GM12878 (cell line): ENCODE measurements around the gene LRR1. TPM values are rescaled to one million over a fixed set of nuclear protein-coding genes. Genes with fewer than 3 reads are reported as not detected.

ENCODE experiments used
- ATF7 ChIP-seq: fragments of 450-650 bp; IDR thresholded peaks from 2 replicates; pipeline ENCODE4 v1.6.1; 2016; ENCODE audit warnings: low read depth, mild to moderate bottlenecking
- BCL11A ChIP-seq: IDR thresholded peaks from 2 replicates; pipeline ENCODE4 v1.6.1; 2011; ENCODE audit warnings: low read depth, low read length
- CHD1 ChIP-seq: IDR thresholded peaks from 2 replicates; pipeline ENCODE4 v1.6.1; 2012; ENCODE audit warnings: low read depth, low read length, improper control_type of control experiment
- CREM ChIP-seq: IDR thresholded peaks from 2 replicates; pipeline ENCODE4 v1.6.1; 2014; ENCODE audit warnings: antibody characterized with exemption, low read depth
- EED ChIP-seq: sonication (generic); IDR thresholded peaks from 2 replicates; pipeline ENCODE4 v1.6.1; 2016; ENCODE audit warnings: antibody characterized with exemption, low read depth
- EGR1 ChIP-seq, 2 experiments: IDR thresholded peaks; 1 replicate in 1 of 2; 2 replicates in 1 of 2; pipeline ENCODE4 v1.6.1; 2011 to 2012; ENCODE audit warnings: low read depth in 2 of 2, low read length in 2 of 2, borderline replicate concordance in 1 of 2, mild to moderate bottlenecking in 1 of 2, moderate library complexity in 1 of 2
- ESRRA ChIP-seq: IDR thresholded peaks from 2 replicates; pipeline ENCODE4 v1.6.1; 2012; ENCODE audit warnings: mild to moderate bottlenecking, low read length, improper control_type of control experiment
- HDGF ChIP-seq: fragments of 450-650 bp; IDR thresholded peaks from 2 replicates; pipeline ENCODE4 v1.6.1; 2016; ENCODE audit warnings: antibody characterized with exemption
- LARP7 ChIP-seq: fragments of 450-650 bp; IDR thresholded peaks from 2 replicates; pipeline ENCODE4 v1.6.1; 2017; ENCODE audit warnings: mild to moderate bottlenecking
- MEF2B ChIP-seq: fragments of 450-650 bp; IDR thresholded peaks from 2 replicates; pipeline ENCODE4 v1.6.1; 2018; ENCODE audit warnings: mild to moderate bottlenecking, moderate library complexity; ENCODE audit not compliant: partially characterized antibody, poor library complexity, severe bottlenecking
- NBN ChIP-seq: fragments of 450-650 bp; IDR thresholded peaks from 2 replicates; pipeline ENCODE4 v1.6.1; 2016
- NFYA ChIP-seq: IDR thresholded peaks from 2 replicates; pipeline ENCODE4 v1.6.1; 2011; ENCODE audit warnings: low read depth, mild to moderate bottlenecking, low read length, improper control_type of control experiment, borderline replicate concordance
- NFYB ChIP-seq: IDR thresholded peaks from 2 replicates; pipeline ENCODE4 v1.6.1; 2011; ENCODE audit warnings: low read depth, mild to moderate bottlenecking, low read length, improper control_type of control experiment, moderate library complexity; ENCODE audit not compliant: insufficient read depth
- PAX5 ChIP-seq: IDR thresholded peaks from 2 replicates; pipeline ENCODE4 v1.6.1; 2011; ENCODE audit warnings: low read depth, low read length, borderline replicate concordance
- RAD21 ChIP-seq: IDR thresholded peaks from 2 replicates; pipeline ENCODE4 v1.6.1; 2011; ENCODE audit warnings: mild to moderate bottlenecking, low read depth, low read length, moderate library complexity; ENCODE audit not compliant: insufficient read depth
- YY1 ChIP-seq: IDR thresholded peaks from 2 replicates; pipeline ENCODE4 v1.6.1; 2011; ENCODE audit warnings: low read depth, mild to moderate bottlenecking, low read length
- ZNF24 ChIP-seq: fragments of 450-650 bp; IDR thresholded peaks from 2 replicates; pipeline ENCODE4 v1.6.1; 2017; ENCODE audit warnings: antibody characterized with exemption, mild to moderate bottlenecking
- ZNF274 ChIP-seq: IDR thresholded peaks from one replicate; pipeline ENCODE4 v1.8.0; 2011; ENCODE audit not compliant: insufficient read length, insufficient read depth
- ZNF384 ChIP-seq: IDR thresholded peaks from 2 replicates; pipeline ENCODE4 v1.6.1; 2012; ENCODE audit warnings: low read depth, mild to moderate bottlenecking, low read length, improper control_type of control experiment, borderline replicate concordance
- ZSCAN29 ChIP-seq: fragments of 450-650 bp; IDR thresholded peaks from 2 replicates; pipeline ENCODE4 v1.6.1; 2017; ENCODE audit warnings: mild to moderate bottlenecking, moderate library complexity
- ZZZ3 ChIP-seq: IDR thresholded peaks from 2 replicates; pipeline ENCODE4 v1.6.1; 2011; ENCODE audit warnings: low read depth; ENCODE audit not compliant: control insufficient read depth, insufficient read length
- polyA plus RNA-seq, 11 experiments: library from polyadenylated mRNA; depleted of rRNA in 4 of 11; unstranded in 6 of 11; stranded (reverse) in 5 of 11; fragments of >200 nt; fragmentation: Nextera tagmentation in 4 of 11; fragmentation: Illumina TruSeq in 1 of 11; extraction: Ambion mirVana in 4 of 11; extraction: Trizol in 1 of 11; gene quantifications; 1 replicate in 1 of 11; 2 replicates in 10 of 11; pipeline versions ENCODE4 v1.2.1 to v1.2.3, GENCODE V29; 2011 to 2016; ENCODE audit warnings: inconsistent platforms in 2 of 11, missing spikeins in 2 of 11, low read depth in 1 of 11
- total RNA-seq, 4 experiments: library from RNA; depleted of rRNA in 3 of 4; stranded (reverse); fragments of >200 nt in 3 of 4; fragmentation: Illumina TruSeq in 1 of 4; extraction: Trizol in 1 of 4; gene quantifications; 2 replicates each; pipeline versions ENCODE4 v1.2.1 to v1.2.3, GENCODE V29; 2013 to 2021
- TF ChIP-seq, protein P1 (sequence below): fragments of 150-350 bp; IDR thresholded peaks from 2 replicates; pipeline ENCODE4 v1.6.1; 2016; ENCODE audit warnings: low read depth, low read length
- TF ChIP-seq, protein P2 (sequence below): fragments of 450-650 bp; IDR thresholded peaks from 2 replicates; pipeline ENCODE4 v1.6.1; 2017; ENCODE audit warnings: mild to moderate bottlenecking, moderate library complexity

Gene LRR1
- total and polyA plus RNA-seq, 10 of the 15 experiments (the other 5 are each of a cell fraction or from before 2014, with no cell fraction given): 36.9 to 110 (median 53.1) TPM

DNA sequence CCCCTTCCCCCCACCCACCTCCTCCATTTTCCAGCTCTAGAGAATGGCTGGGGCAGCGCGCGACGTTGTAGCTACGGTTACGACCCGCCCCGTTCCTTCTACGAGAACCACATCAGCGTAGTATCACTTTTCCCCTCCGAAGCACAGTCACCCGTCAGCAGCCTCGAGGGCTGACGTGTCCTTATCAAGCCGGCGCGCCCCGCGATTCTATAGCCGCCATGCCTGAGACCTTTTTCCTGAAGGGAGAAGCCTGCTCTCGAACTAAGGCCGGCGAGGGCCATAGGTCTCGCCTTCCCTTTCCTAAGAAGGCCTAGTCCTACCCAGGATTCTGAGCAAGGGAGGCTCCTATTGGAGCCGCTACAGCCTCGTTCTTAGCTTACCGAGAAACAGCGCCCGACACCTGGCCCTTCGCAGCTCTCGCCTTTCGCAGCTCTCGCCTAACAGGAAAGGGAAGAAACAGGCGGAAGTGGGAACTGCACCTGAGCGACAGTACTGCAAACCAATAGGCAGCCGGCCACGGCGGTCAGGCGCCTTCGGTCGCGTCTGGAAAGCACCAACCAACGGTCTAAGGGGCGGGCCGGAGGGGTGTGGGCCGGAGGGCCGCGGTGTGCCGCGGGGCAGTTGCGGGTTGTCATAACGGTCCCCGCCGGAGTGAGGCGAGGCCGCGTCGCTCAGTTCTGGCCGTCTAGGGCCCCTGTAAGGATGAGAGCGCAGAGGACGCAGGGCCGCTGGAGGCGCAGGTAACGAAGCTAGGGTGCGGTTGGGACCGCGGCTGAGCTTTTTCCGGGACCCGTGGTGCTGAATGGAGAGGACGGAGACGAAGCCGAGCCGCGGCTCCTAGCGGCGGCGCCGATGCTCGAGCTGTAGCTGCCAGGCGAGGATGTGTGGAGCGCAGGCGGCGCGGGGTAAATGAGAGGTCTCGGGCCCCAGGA is 21.7 kb downstream of the LRR1 start, which contains the start of the genes MGAT2 and RPL36AL (continued):
- TF ChIP-seq EGR1 (IDR thresholded peaks at IDR 0.05; ENCODE audit: borderline replicate concordance in 1 of 2, low read depth in 2 of 2, low read length in 2 of 2) (0 out of 3 replicates have a peak, but pooled peaks of 1 of the 2 experiments have one; percentile 19), CREM (peak; percentile 61), ZZZ3 (no peak), CHD1 (peak; percentile 51; the same call in 1 of the 2 replicates), NFYA (no peak), ESRRA (no peak), NBN (0 out of 2 replicates have a peak, but pooled peaks have one; percentile 72), ZNF384 (no peak), BCL11A (no peak), ZNF274 (no peak), NFYB (peak; percentile 96), ZNF24 (no peak), ZSCAN29 (peak; percentile 74; the same call in 1 of the 2 replicates), MEF2B (no peak), PAX5 (peak; percentile 7; the same call in 1 of the 2 replicates), EED (peak; percentile 9; the same call in 1 of the 2 replicates), HDGF (peak; percentile 29; the same call in 1 of the 2 replicates), ATF7 (peak; percentile 35; the same call in 1 of the 2 replicates), RAD21 (no peak), LARP7 (peak; percentile 69), YY1 (peak; percentile 83)
- TF ChIP-seq, protein P1, sequence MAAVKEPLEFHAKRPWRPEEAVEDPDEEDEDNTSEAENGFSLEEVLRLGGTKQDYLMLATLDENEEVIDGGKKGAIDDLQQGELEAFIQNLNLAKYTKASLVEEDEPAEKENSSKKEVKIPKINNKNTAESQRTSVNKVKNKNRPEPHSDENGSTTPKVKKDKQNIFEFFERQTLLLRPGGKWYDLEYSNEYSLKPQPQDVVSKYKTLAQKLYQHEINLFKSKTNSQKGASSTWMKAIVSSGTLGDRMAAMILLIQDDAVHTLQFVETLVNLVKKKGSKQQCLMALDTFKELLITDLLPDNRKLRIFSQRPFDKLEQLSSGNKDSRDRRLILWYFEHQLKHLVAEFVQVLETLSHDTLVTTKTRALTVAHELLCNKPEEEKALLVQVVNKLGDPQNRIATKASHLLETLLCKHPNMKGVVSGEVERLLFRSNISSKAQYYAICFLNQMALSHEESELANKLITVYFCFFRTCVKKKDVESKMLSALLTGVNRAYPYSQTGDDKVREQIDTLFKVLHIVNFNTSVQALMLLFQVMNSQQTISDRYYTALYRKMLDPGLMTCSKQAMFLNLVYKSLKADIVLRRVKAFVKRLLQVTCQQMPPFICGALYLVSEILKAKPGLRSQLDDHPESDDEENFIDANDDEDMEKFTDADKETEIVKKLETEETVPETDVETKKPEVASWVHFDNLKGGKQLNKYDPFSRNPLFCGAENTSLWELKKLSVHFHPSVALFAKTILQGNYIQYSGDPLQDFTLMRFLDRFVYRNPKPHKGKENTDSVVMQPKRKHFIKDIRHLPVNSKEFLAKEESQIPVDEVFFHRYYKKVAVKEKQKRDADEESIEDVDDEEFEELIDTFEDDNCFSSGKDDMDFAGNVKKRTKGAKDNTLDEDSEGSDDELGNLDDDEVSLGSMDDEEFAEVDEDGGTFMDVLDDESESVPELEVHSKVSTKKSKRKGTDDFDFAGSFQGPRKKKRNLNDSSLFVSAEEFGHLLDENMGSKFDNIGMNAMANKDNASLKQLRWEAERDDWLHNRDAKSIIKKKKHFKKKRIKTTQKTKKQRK: no peak
- TF ChIP-seq, protein P2, sequence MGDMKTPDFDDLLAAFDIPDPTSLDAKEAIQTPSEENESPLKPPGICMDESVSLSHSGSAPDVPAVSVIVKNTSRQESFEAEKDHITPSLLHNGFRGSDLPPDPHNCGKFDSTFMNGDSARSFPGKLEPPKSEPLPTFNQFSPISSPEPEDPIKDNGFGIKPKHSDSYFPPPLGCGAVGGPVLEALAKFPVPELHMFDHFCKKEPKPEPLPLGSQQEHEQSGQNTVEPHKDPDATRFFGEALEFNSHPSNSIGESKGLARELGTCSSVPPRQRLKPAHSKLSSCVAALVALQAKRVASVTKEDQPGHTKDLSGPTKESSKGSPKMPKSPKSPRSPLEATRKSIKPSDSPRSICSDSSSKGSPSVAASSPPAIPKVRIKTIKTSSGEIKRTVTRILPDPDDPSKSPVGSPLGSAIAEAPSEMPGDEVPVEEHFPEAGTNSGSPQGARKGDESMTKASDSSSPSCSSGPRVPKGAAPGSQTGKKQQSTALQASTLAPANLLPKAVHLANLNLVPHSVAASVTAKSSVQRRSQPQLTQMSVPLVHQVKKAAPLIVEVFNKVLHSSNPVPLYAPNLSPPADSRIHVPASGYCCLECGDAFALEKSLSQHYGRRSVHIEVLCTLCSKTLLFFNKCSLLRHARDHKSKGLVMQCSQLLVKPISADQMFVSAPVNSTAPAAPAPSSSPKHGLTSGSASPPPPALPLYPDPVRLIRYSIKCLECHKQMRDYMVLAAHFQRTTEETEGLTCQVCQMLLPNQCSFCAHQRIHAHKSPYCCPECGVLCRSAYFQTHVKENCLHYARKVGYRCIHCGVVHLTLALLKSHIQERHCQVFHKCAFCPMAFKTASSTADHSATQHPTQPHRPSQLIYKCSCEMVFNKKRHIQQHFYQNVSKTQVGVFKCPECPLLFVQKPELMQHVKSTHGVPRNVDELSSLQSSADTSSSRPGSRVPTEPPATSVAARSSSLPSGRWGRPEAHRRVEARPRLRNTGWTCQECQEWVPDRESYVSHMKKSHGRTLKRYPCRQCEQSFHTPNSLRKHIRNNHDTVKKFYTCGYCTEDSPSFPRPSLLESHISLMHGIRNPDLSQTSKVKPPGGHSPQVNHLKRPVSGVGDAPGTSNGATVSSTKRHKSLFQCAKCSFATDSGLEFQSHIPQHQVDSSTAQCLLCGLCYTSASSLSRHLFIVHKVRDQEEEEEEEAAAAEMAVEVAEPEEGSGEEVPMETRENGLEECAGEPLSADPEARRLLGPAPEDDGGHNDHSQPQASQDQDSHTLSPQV: no peak
